GM15510 (cell line): ENCODE results near the gene LPCAT2.

Experiments used
- POLR2A ChIP-seq: IDR thresholded peaks from 3 replicates; pipeline ENCODE4 v1.6.1; 2011; ENCODE audit warnings: borderline replicate concordance; ENCODE audit not compliant: insufficient read length; ENCODE audit errors: extremely low read depth

The LPCAT2 gene

GRCh38 chr16:55630774-55631173, 121.9 kb downstream of the LPCAT2 start:
- no peak for TF ChIP-seq POLR2A

- no peak for TF ChIP-seq POLR2A
Observed at GRCh38 chr16:55632259-55632658, 123.4 kb downstream of the LPCAT2 start.

GRCh38 chr16:55634193-55634592, 125.3 kb downstream of the LPCAT2 start:
- TF ChIP-seq POLR2A = no peak
